Stimulated activated naive CD8-positive, alpha-beta T cell treated with anti-CD3 and anti-CD28 coated beads, Interleukin-15, Interleukin-2, amounts not matched to agents 100 U/mL and 50 U/mL, for 24 hours (primary cell): ENCODE data around the gene ITGB1BP1.
A peak's percentile ranks its signal among the peaks of the same experiment; 100 is the strongest.
"Not testable (repeated sequence)": the region's sequence is repeated elsewhere in the genome, so short reads cannot be mapped to it uniquely, and the experiment has no call there.

Experiments
- ATAC-seq: fragments of 150-1000 bp; cut with Tn5 transposase; one replicate; pipeline ENCODE4 v1.10.0; 2021
- DNase-seq: peaks from one replicate; pipeline ENCODE4 v3.0.0; 2021

ITGB1BP1 gene

DNA sequence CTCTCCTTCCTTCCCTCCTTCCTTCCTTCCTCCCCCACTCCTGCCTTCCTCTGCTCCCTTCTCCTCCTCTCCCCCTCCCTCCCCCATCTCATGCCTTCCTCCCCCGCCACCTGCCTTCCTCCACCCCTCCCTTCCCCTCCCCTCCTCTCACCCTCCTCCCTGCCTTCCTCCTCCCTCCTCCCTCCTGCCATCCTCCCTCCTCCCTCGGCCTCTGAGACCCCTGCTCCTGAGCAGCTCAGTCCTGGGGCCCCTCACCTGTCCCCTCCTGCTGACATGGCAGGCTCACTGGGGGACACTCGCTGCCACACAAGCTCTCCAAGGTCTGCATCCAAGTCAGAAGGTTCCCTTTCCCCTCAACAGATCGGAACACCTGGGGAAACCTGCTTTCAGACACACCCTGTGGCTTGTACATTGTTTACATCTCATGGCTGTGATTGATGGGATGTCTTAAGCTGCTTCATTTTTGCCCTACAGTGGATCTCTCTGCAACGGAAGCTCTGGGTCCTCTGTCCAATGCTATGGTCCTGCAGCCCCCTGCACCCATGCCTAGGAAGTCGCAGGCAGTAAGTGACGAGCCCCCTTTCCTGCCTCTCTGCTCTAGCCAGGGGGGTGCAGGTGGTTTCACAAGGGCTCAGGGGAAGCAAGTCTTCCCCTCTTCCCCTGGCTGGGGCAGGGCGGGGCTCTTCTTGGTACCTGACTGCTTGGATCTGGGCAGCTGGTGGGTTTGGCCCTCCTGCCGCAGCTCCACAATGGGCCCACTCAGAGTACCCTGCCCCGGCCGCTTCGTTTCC, 22.9 kb downstream of the ITGB1BP1 start:
- ATAC-seq (no peak), DNase-seq (no peak)

DNA sequence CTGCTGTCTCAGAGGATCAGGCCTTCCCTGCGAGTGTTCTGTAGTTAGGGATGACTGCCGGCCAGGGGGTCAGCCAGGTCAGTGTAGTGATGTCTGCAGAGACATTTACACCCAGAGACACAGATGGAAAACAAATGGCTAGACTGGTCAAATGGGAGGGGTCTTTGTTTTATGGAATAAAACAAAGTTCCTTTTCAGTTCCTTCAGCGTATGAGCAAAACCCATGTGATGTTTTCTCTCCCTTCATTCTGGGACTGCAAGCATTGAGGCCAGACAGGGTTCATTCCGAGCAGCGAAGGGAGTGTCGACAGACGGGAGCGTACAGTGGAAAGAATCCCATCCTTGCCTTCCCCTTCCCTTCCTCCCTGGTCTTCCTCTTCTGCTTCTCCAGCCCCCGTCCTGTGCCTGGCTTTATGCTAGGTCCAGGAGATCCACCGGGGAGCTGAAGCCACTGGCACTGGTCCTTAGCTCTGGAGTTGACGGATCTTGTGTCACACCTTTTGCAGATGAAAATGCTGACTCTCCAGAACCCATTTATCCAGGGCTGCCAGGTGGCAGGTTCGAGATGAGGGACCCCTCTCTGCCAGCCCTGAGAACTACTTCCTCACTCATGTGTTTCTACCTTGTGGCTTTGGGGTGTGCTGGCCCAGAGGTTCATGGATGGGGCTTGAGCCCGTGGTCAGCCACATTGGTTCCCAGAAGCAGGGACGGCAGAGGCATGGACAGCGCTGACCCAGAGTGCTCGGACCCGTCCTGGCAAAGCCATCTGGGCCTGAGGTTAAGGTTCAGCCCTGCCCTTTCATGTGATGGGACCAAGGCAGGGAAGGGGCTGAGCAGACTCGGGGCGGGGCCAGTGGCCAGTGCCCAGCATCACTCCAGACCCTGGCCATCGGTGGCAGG, 24.2 kb downstream of the ITGB1BP1 start:
- ATAC-seq, result no peak

DNA sequence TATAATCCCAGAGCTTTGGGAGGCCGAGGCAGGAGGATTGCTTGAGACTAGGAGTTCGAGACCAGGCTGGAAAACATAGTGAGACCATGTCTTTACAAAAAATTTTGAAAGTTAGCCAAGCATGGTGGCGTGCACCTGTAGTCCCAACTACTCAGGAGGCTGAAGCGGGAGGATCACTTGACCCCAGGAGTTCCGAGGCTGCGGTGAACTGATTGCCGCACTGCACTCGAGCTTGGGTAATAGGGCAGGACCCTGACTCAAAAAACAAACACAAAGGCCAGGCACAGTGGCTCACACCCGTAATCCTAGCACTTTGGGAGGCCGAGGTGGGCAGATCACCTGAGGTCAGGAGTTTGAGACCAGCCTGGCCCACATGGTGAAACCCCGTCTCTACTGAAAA, 25.1 kb downstream of the ITGB1BP1 start:
- DNase-seq, ATAC-seq: not testable (repeated sequence)

More for the DNA sequence above, 24.2 kb downstream of the ITGB1BP1 start:
- no peak for DNase-seq

DNA sequence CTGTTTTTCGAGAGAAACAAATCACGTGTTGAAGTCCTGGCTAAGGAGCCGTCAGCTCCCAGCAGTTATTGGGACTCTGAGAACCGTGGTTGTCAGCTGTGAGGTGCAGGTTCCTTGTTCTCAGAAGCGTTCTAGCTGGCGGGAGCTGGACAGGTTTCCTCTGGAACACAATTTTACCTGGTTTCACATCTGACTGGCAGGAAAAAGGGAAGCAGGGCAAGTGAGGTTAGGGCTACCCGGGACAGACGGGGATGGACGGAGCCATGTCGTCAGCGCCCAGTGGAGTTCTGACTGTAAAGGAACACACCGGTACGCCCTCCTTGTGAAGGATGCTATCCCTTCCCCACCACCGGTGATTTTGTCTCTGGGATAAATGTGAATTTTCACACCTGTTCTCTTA, 26.1 kb downstream of the ITGB1BP1 start:
- no peak for DNase-seq
- no peak for ATAC-seq

DNA sequence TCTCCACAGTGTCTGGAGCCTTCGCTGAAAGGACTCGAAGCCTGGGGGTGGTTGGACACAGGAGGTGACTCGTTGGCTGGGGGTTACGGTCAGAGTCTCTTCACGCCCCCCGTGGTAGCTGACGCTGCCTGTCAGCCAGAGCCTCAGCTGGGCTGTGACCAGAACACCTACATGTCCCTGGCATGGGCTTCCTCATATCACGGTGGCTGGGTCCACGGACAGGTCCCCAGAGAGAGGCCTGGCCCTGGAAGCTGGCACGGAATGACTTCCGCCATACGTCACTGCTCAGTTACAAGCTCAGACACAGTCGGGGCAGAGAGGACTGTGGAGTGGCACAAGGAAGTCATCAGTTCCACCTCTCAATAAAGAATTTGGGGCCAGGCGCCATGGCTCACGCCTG, 28.5 kb downstream of the ITGB1BP1 start:
- DNase-seq, result no peak
- ATAC-seq, result no peak

DNA sequence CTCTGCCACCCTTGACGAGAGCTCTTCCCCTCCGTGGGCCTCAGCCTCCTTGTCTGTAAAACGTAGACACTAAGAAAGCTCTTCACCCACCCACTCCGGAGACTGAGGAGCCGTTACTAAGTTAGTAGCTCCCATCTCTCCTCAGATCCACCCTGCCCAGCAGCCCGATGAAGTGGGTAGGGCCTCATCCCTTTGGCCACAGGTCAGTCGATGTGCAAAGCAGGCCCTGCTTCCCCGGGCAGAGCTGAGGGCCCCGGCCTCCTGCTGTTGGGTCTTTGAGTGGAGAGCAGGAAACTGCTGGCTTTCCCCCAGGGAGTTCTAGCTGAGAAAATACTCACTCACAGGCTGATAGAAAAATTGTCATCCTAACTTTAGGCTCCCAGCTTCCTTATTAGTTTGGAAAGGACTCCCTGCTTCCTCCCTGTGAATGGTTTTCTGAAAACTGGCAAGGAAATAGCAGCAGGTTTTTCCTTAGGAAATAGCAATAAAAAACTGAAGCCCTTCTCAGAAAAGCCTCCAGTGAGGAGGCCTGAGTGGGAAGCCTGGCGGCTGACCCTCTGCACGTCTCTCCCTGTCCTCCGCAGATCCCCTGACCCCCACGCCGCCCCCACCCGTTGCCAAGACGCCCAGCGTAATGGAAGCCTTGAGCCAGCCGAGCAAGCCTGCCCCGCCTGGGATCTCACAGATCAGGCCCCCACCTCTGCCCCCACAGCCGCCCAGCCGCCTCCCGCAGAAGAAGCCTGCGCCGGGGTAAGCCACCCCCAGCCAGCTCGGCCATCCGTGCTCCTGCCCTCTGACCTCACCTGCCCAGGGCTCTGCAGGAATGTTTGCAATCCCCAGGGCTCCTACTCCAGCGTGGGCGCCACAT, 30.2 kb downstream of the ITGB1BP1 start:
- DNase-seq (no peak), ATAC-seq (no peak)

DNA sequence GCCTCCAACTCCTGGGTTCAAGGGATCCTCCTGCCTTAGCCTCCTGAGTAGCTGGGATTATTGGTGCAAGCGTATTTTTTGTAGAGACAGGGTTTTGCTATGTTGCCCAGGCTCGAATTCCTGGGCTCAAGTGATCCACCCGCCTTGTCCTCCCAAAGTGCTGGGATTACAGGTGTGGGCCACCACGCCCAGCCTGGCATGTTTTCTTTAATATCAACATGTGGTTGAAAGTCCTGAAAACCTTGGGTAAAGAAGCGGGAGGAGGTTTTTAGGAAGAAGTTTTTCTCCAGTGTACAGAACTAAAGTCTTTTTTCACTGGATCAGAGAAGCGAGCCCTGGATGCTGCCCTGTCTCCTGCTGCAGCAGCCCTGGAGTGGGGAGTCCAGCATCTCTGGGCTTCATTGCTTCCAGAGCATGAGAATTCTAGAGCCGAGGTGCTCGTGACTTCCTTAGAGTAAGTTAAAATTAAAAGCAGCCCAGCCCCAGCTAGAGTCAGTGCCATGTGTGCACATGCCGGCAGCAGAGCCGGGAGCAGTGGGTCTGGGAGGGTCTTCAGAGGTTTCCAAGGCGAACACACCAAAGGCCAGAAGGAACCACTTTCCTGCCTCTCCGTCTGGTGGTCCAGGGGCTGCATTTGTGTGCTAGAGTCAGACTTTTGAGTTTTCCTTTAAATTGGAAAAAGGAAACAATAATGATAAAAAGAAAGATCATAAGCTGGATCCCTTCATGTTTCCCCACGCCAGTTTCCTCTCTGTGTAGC, 31.2 kb downstream of the ITGB1BP1 start:
- DNase-seq (no peak), ATAC-seq (no peak)

DNA sequence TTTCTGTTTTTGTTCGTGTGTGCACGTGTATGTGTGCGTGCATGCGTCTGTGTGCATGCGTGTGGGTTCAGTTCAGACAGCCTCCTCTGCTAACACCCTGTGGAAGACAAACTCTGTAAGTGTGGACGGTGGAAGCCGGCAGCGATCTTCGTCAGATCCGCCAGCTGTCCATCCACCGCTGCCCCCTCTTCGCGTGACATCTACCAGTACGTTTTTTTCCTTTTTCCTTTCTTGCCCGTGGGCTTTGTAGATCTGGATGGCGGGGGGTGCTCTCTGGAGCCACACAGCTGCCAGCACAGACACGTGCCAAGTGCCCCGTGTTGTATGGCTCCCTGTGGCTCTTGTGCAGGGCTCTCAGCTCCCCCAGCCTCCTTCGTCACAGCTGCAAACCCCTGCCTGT, 32.3 kb downstream of the ITGB1BP1 start:
- no peak for ATAC-seq

DNA sequence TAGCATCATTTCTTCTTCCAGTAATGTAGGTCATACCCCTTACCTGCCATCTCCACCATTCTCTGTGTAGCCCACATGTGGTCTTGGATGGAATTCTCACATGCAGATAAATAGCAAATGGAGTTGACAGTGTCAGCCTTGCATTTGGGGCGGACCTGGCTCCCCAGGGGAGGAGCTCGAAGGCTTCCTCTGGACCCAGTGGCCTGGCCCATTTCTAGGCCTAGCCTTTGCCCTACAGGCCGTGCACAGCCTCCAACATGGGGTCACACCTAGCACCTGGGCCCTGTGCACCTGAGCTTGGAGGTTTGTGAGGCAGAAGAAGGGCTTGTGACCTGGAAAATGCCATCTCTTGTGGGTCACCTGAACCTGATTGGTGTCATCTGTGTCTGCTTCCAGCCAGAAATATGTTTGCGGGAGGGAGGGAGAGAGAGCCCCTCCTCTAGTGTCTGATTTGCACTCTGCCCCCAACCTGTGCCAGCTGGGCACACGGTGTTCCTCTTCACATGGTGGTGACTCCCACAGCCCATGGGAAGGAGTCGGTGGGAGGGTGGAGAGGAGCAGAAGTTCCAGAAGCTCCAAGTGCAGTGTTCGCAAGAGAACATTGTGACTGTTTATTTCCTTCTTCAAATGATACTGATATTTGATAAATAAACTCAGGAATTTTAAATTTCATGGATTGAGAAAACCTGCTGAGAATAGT, 33.0 kb downstream of the ITGB1BP1 start:
- ATAC-seq, result no peak
- no peak for DNase-seq

More for the DNA sequence above, 32.3 kb downstream of the ITGB1BP1 start:
- DNase-seq, result no peak

DNA sequence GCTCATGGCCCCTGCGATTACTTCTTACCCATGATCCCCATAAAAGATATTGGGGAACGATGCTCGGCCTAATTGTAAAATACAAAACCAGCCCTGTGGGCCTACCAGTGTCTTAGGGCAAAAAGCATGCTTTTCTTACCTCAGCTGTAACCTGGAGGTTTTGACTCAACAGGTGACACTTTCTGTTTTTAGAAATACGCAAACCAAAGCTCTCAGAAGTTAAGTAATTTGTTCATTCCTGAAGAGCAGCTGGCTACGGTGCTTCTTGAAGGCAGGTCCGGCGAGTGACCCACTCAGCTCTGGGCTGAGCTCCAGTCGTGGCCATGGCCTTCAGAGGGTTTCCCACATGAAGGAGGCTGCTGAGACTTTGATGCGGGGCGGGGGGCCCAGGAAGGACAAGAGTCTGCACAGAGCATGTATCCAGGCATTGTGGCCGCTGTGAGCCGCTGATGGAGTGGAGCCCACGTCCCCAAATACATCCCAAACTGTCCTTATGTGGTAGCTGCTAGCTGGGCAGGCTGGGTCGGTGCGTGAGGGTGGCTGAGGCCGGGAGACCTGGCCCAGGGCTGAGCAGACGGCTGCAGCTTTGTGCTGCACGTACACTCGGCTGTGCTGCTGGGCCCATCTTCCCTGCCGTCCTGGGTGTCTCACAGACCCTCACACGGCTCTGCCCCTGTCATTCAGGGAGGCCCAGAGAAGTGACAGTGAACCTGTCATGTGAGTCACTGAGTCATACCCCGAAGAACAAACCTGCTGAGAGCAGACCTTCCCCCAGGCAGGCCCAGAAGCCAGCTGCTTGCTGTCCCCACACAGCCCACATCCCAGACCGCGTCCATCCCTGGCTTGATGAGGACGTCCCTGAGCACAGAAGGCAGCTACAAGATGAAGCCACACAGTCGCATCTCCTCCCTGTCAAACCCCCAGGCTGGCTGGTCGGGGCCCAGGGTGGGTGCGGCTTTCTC, 34.1 kb downstream of the ITGB1BP1 start:
- ATAC-seq (peak; percentile 21), DNase-seq (no peak)

DNA sequence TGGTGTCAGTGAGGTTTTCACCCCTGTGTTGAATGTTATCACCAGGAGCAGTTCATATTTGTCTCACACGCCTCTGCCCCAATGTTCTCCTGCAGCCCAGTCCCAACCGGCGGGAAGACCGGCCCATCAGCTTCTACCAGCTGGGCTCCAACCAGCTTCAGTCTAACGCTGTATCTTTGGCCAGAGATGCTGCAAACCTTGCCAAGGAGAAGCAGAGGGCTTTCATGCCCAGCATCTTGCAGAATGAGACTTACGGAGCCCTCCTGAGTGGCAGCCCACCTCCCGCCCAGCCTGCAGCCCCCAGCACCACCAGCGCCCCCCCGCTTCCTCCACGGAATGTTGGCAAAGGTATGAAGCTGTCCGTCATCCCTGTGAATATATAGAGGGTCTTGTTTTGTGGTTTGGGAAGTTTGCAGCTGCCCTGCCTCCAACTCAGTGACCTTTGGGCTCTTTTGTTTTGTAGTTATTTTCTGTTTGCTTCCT, 35.1 kb downstream of the ITGB1BP1 start:
- DNase-seq, result no peak
- no peak for ATAC-seq

DNA sequence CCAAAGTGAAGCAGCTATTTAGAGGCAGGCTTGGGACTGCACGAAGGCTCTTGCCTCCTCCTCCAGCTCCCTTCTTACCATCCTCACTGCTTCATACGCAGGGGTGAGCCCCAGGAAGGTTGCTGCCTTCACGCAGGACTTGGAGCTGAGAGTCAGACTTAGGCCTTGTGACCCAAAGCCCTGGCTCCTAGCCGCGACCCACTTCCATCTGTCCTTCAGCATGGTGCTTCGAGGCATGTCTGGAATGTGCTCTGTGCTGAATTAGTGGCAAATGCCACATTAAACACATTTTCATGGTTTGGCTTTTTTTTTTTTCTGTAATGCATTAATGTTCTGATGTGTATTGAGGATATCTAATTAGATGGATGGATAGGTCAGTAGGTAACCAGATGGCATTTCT, 37.5 kb downstream of the ITGB1BP1 start:
- no peak for DNase-seq
- no peak for ATAC-seq

DNA sequence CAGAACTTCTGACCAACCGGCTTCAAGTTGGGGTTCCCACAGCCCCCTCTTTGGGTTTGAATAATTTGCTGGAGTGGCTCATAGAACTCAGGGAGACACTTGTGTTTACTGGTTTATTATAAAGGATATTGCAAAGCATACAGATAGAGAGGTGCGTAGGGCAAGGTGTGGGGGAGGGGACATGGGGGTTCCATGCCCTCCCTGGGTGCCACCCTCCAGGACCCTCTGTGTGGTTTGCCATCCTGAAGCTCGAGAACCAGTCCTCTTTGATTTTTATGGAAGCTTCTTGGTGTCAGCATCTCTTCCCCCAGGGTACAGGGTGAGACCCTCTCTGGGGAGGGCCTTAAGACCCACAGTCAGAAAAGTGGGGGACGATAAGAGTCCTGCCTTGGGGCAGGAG, 38.8 kb downstream of the ITGB1BP1 start:
- no peak for DNase-seq
- no peak for ATAC-seq

DNA sequence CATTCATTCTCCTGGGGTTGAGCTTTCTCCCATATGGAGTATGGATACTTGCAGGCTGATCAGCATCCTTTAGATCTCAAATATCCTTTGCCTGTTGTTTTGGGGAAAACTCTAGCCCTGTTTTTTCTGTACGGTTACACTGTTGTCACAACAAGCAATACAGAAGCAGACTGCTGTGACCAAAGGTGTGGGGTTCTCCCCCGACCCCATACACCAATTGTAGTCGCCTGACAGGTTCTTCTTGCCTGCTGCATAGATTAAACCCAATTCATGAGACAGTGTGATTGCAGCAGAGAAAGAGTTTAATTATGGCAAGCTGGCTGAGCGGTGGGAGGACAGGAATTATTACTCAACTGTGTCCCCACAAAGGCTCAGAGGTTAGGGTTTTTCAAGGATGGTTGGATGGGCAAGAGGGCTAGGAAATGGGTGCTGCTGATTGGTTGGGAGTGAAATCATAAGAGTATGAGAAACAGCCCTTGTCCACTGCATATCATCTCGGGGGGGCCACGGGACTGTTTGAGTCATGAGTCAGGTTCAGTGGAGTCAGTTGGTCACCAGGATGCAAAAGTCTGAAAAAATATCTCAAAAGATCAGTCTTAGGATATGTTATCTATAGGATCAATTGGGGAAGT, 40.6 kb downstream of the ITGB1BP1 start:
- ATAC-seq, result no peak
- no peak for DNase-seq

DNA sequence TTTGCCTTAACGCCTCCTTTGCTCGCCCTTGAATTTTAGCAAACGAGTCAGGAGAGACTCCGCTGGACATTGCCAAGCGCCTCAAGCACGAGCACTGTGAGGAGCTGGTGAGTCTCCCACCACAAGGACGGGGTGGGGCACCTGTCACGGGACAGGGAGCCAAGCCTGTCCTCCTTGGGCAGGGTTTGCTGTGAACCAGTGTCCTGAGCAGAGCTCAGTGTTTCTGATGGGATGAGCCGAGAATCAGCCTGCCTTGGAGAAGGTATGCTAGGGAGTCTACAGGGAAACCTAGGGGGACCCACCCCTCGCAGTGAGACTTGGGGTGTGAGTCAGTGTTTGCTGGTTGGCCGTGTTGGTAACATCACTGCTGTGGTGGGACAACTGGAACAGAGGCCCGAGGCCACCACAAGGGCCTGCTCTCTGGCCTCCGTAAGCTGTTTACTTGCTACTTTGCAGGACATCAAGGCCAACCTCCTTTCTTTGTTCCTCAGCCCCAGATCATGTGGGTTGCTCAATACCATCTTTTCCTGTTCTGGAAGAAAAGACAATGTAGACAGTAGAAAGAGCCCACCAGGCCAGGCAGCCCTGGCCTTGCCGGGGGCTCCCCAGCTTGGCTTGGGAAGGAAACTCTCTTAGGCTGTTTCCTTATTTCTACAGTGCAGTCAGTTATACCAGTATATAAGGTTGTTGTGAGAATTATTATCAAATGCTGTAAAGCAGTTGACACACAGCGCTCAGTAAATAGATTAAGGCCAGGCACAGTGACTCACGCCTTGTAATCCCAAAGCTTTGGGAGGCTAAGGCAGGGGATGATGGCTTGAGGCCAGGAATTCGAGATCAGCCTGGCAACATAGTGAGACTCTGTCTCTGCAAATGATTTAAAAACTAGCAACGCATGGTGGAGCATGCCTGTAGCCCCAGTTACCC, 42.4 kb downstream of the ITGB1BP1 start:
- no peak for DNase-seq

DNA sequence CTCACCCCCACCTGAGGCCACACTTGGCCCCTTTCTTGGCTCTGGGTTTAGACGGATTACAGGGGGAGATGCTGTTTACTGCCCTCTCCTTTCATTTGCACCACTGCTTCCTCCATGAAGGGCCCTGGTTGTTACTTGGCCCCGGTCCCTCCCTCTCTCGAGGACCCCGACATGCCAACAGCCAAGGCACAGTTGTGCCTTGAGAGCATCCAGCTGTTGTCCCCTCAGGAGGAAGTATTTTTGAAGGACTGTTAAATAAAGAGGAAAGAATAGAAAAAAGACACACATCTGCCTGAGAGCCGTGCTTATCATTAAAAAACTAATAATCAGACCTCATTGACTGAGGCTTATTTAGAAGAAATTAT, 44.0 kb downstream of the ITGB1BP1 start:
- no peak for ATAC-seq
- no peak for DNase-seq

More for the DNA sequence above, 42.4 kb downstream of the ITGB1BP1 start:
- ATAC-seq, result no peak

DNA sequence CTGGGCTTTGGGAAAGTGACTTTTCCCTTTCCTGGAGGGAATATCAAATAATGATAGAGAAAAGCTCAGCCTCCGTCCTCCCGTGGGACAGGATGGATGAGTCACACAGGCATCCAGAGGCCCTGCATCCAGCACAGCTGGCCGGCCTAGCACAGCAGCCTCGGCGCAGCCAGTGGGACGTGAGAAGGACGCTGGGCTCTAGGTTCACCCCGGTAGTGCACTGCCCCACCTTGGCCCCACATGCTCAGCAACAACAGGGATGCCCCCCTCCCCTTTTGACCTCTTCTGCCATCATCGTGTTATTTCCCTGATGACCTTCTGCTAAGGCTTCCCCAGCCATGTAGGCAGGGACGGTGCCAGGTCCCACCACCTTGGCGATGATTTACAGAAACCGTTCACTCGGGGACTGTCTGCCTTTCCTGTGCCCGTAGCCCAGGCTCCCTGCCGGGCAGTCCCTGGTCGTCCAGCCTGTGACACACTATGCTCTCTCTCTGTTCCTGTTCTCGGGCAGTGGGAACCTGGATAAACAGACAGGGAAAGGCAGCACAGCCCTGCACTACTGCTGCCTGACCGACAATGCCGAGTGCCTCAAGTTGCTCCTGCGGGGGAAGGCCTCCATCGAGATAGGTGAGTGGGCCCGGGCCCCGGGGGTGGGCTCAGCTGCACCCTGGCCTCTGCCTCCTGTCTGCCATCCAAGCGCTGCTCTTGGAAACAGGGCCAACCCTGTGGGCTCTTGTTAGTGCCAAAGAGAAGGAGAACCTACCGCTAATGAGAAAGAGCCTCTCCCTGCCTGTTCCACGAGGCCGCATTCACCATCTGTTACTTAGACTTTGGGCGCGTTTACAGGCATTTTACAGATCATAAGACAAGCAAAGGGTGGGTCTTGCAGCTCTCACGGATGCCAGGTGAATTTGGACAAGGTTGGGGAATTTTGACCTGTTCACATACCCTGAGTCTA, 44.6 kb downstream of the ITGB1BP1 start:
- no peak for ATAC-seq
- DNase-seq, result no peak
